Osteocyte (in vitro differentiated cells): ENCODE results near the gene ZNF785. TPM values are rescaled to one million over a fixed set of nuclear protein-coding genes. Genes with fewer than 3 reads are reported as not detected.
"Not testable (repeated sequence)": the region's sequence is repeated elsewhere in the genome, so short reads cannot be mapped to it uniquely, and the experiment has no call there.

Source experiments
- DNase-seq: peaks from one replicate; pipeline ENCODE4 v3.0.0; 2021; ENCODE audit warnings: mixed read lengths; ENCODE audit not compliant: unreplicated experiment; ENCODE audit errors: extremely low spot score
- H3K27ac Mint-ChIP-seq: one replicate; pipeline ENCODE4 v1.8.0; 2021; ENCODE audit warnings: mild to moderate bottlenecking, mixed read lengths; ENCODE audit not compliant: unreplicated experiment
- H3K27me3 Mint-ChIP-seq: one replicate; pipeline ENCODE4 v1.8.0; 2021; ENCODE audit warnings: mixed read lengths; ENCODE audit not compliant: unreplicated experiment
- H3K36me3 Mint-ChIP-seq: one replicate; pipeline ENCODE4 v1.8.0; 2021; ENCODE audit warnings: mixed read lengths; ENCODE audit not compliant: unreplicated experiment
- H3K4me1 Mint-ChIP-seq: one replicate; pipeline ENCODE4 v1.8.0; 2021; ENCODE audit warnings: mixed read lengths; ENCODE audit not compliant: unreplicated experiment
- H3K4me3 Mint-ChIP-seq: one replicate; pipeline ENCODE4 v1.8.0; 2021; ENCODE audit warnings: mild to moderate bottlenecking, moderate library complexity, mixed read lengths; ENCODE audit not compliant: unreplicated experiment
- H3K9me3 Mint-ChIP-seq: one replicate; pipeline ENCODE4 v1.8.0; 2021; ENCODE audit warnings: mixed read lengths; ENCODE audit not compliant: unreplicated experiment
- CTCF ChIP-seq: fragments of 200-600 bp; sonication (generic); IDR thresholded peaks from 2 replicates; pipeline ENCODE4 v1.5.0; 2021; ENCODE audit warnings: antibody characterized with exemption, mild to moderate bottlenecking, moderate library complexity
- total RNA-seq: library from RNA; stranded (reverse); gene quantifications from 2 replicates; pipeline ENCODE4 v1.2.1, GENCODE V29; 2021

The ZNF785 gene
- total RNA-seq, 1 donor from 2014 or later, result 19.8 TPM

- H3K4me3 Mint-ChIP-seq, result no peak overlapping the region
- DNase-seq, result no peak
- H3K36me3 Mint-ChIP-seq, result no peaks in the 10 kb centered on the region
- no peak overlapping the region for H3K27ac Mint-ChIP-seq
- H3K27me3 Mint-ChIP-seq, result no peaks in the 10 kb centered on the region
- H3K4me1 Mint-ChIP-seq, result no peaks in the 10 kb centered on the region
- no peak for TF ChIP-seq CTCF
- no peaks in the 10 kb centered on the region for H3K9me3 Mint-ChIP-seq
These were observed 39.4 kb downstream of the ZNF785 start for GRCh38 chr16:30546115-30546514.

GRCh38 chr16:30543067-30543466, 42.4 kb downstream of the ZNF785 start:
- no peak overlapping the region for H3K4me3 Mint-ChIP-seq
- DNase-seq, result no peak
- no peaks in the 10 kb centered on the region for H3K27me3 Mint-ChIP-seq
- no peaks in the 10 kb centered on the region for H3K4me1 Mint-ChIP-seq
- H3K36me3 Mint-ChIP-seq, result no peaks in the 10 kb centered on the region
- no peak for TF ChIP-seq CTCF
- H3K27ac Mint-ChIP-seq, result no peak overlapping the region
- no peaks in the 10 kb centered on the region for H3K9me3 Mint-ChIP-seq

- Mint-ChIP-seq H3K27ac (no peak overlapping the region), H3K27me3 (no peaks in the 10 kb centered on the region), H3K4me3 (no peak overlapping the region), H3K36me3 (no peaks in the 10 kb centered on the region), H3K9me3 (no peaks in the 10 kb centered on the region), H3K4me1 (no peaks in the 10 kb centered on the region)
- no peak for DNase-seq
- TF ChIP-seq CTCF, result no peak
These were observed 43.8 kb downstream of the ZNF785 start for GRCh38 chr16:30541502-30542329.

- H3K9me3 Mint-ChIP-seq, H3K4me3 Mint-ChIP-seq, H3K4me1 Mint-ChIP-seq, H3K27me3 Mint-ChIP-seq, H3K27ac Mint-ChIP-seq, DNase-seq, H3K36me3 Mint-ChIP-seq: not testable (repeated sequence)
These were observed 44.5 kb downstream of the ZNF785 start for GRCh38 chr16:30540916-30541464.

- H3K4me1 Mint-ChIP-seq, H3K27me3 Mint-ChIP-seq, H3K9me3 Mint-ChIP-seq, H3K4me3 Mint-ChIP-seq, H3K36me3 Mint-ChIP-seq, DNase-seq, H3K27ac Mint-ChIP-seq: not testable (repeated sequence)
These were observed 45.4 kb downstream of the ZNF785 start for GRCh38 chr16:30539986-30540526.
